ENCODE measurements around the gene NUDT22.

Gene NUDT22

GRCh38 chr11:64275031-64275800 is 49.1 kb downstream of the NUDT22 start:
- DNase-seq (ENCODE audit: low spot score) = no peak

- DNase-seq (ENCODE audit: low spot score) = no peak
These were observed 49.8 kb downstream of the NUDT22 start for GRCh38 chr11:64275841-64276240.

GRCh38 chr11:64276653-64277431 is 50.8 kb downstream of the NUDT22 start:
- DNase-seq (ENCODE audit: low spot score) = no peak

- no peak for DNase-seq (ENCODE audit: low spot score)
These were observed 52.6 kb downstream of the NUDT22 start for GRCh38 chr11:64278576-64279190.

Data from hepatic stellate cell (primary cell).